22Rv1 (cell line): ENCODE data around the gene ANTXR1.

Source experiments
- ZFX ChIP-seq: fragments of 450-650 bp; IDR thresholded peaks from 2 replicates; pipeline ENCODE4 v1.6.1; 2017; ENCODE audit warnings: antibody characterized with exemption, borderline replicate concordance
- TF ChIP-seq, protein P1 (sequence below): fragments of 450-650 bp; IDR thresholded peaks from 2 replicates; pipeline ENCODE4 v1.5.1; 2017; ENCODE audit warnings: mild to moderate bottlenecking

DNA sequence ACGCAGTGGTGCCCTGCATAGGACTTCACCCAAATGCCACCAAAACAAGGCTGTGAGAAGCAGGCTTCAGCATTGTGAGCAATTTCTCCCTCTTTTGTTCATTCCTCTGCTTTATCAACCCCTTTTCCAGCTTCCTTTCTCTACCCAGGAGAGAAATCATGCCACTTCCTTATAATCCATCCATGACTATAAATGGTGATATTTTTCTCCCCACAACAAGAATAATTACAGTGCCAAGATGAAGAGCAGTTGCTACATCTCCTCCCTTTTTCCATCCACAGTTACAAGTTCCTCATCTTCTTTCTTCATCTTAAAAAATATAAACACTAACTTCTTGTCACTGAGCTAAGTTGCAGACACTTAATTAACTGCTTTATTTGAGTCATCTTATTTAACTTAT lies 167.2 kb downstream of the ANTXR1 start:
- TF ChIP-seq, protein P1, sequence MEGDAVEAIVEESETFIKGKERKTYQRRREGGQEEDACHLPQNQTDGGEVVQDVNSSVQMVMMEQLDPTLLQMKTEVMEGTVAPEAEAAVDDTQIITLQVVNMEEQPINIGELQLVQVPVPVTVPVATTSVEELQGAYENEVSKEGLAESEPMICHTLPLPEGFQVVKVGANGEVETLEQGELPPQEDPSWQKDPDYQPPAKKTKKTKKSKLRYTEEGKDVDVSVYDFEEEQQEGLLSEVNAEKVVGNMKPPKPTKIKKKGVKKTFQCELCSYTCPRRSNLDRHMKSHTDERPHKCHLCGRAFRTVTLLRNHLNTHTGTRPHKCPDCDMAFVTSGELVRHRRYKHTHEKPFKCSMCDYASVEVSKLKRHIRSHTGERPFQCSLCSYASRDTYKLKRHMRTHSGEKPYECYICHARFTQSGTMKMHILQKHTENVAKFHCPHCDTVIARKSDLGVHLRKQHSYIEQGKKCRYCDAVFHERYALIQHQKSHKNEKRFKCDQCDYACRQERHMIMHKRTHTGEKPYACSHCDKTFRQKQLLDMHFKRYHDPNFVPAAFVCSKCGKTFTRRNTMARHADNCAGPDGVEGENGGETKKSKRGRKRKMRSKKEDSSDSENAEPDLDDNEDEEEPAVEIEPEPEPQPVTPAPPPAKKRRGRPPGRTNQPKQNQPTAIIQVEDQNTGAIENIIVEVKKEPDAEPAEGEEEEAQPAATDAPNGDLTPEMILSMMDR, result no peak
- TF ChIP-seq ZFX, result no peak
